Skeletal muscle tissue (tissue), 4 donors: Measurements from ENCODE around the gene RUNX3. TPM values are rescaled to one million over a fixed set of nuclear protein-coding genes. Genes with fewer than 3 reads are reported as not detected.
"Not testable (repeated sequence)": the region's sequence is repeated elsewhere in the genome, so short reads cannot be mapped to it uniquely, and the experiment has no call there.

Source experiments
- H3K27ac ChIP-seq: one replicate; pipeline ENCODE4 v1.7.0; 2013; ENCODE audit warnings: mild to moderate bottlenecking, low read depth, low read length, inconsistent platforms
- H3K27me3 ChIP-seq, 3 donors: one replicate each; pipeline ENCODE4 v1.7.0; 2013; ENCODE audit warnings: low read length in 3 of 3; ENCODE audit not compliant: control insufficient read depth in 3 of 3, insufficient read depth in 3 of 3
- H3K36me3 ChIP-seq, 3 donors: one replicate each; pipeline ENCODE4 v1.7.0; 2013; ENCODE audit warnings: low read length in 3 of 3; ENCODE audit not compliant: control insufficient read depth in 3 of 3, insufficient read depth in 3 of 3
- H3K4me1 ChIP-seq, 3 donors: one replicate each; pipeline ENCODE4 v1.7.0; 2013; ENCODE audit warnings: low read length in 3 of 3, mild to moderate bottlenecking in 3 of 3; ENCODE audit not compliant: control insufficient read depth in 3 of 3, insufficient read depth in 3 of 3
- H3K4me3 ChIP-seq, 3 donors: one replicate each; pipeline ENCODE4 v1.7.0; 2013; ENCODE audit warnings: low read length in 3 of 3
- H3K9ac ChIP-seq, 3 donors: one replicate each; pipeline ENCODE4 v1.7.0; 2013; ENCODE audit warnings: low read length in 3 of 3, mild to moderate bottlenecking in 3 of 3, moderate library complexity in 2 of 3, low read depth in 1 of 3
- H3K9me3 ChIP-seq, 3 donors: one replicate each; pipeline ENCODE4 v1.7.0; 2013; ENCODE audit warnings: low read length in 3 of 3; ENCODE audit not compliant: control insufficient read depth in 3 of 3
- total RNA-seq: library from RNA; depleted of rRNA; stranded (reverse); fragments of >200 nt; gene quantifications from one replicate; pipeline ENCODE4 v1.2.3, GENCODE V29; 2014
- donor health status: Osteomylitis.

RUNX3 gene
- total RNA-seq: under 0.01 TPM

GRCh38 chr1:24930260-24931145, at the start of gene RUNX3:
Gene RUNX3 (minus strand): TSS chr1:24930276. CDS start chr1:24929868, 408 bp downstream.
- no peak within 1 kb of the TSS for H3K27ac ChIP-seq
- peak within 1 kb of the TSS in 1 of 3 donors; percentile 36 for H3K4me3 ChIP-seq
- no peak within 1 kb of the TSS for H3K9ac ChIP-seq
- H3K36me3 ChIP-seq: no peaks in the 10 kb centered on the region
- peaks cover 9 to 18% (median 10%) of the 10 kb centered on the region in 3 donors for H3K4me1 ChIP-seq
- peaks cover 85 to 96% (median 90%) of the 10 kb centered on the region in 3 donors for H3K27me3 ChIP-seq
- no peaks in the 10 kb centered on the region for H3K9me3 ChIP-seq

GRCh38 chr1:24979232-24979631, 49.2 kb upstream of the RUNX3 start:
- Histone ChIP-seq H3K27me3 (peaks cover 0 to 18% (median 4%) of the 10 kb centered on the region in 3 donors), H3K9me3 (peaks cover 5 to 12% (median 12%) of the 10 kb centered on the region in 3 donors)
- not testable (repeated sequence) for H3K9ac ChIP-seq, H3K27ac ChIP-seq, H3K36me3 ChIP-seq, H3K4me3 ChIP-seq, H3K4me1 ChIP-seq

GRCh38 chr1:24978383-24979032, 48.4 kb upstream of the RUNX3 start:
- peaks cover 0 to 17% (median 4%) of the 10 kb centered on the region in 3 donors for H3K27me3 ChIP-seq
- H3K4me3 ChIP-seq: no peak overlapping the region
- H3K9me3 ChIP-seq: peaks cover 5 to 12% (median 12%) of the 10 kb centered on the region in 3 donors
- no peaks in the 10 kb centered on the region for H3K36me3 ChIP-seq
- H3K9ac ChIP-seq: no peak overlapping the region
- H3K4me1 ChIP-seq: no peaks in the 10 kb centered on the region
- H3K27ac ChIP-seq: no peak overlapping the region

GRCh38 chr1:24975391-24975790, 45.3 kb upstream of the RUNX3 start:
- Histone ChIP-seq H3K9ac (no peak overlapping the region), H3K9me3 (peaks cover 5 to 12% (median 12%) of the 10 kb centered on the region in 3 donors), H3K27ac (no peak overlapping the region), H3K36me3 (no peaks in the 10 kb centered on the region), H3K4me3 (no peak overlapping the region), H3K4me1 (no peaks in the 10 kb centered on the region), H3K27me3 (peaks cover 17 to 30% (median 26%) of the 10 kb centered on the region in 3 donors)

GRCh38 chr1:24973315-24973714, 43.2 kb upstream of the RUNX3 start:
- peaks cover 26 to 44% (median 43%) of the 10 kb centered on the region in 3 donors for H3K27me3 ChIP-seq
- H3K4me3 ChIP-seq: no peak overlapping the region

GRCh38 chr1:24972915-24973242, 42.8 kb upstream of the RUNX3 start:
- Histone ChIP-seq H3K27me3 (peaks cover 25 to 46% (median 44%) of the 10 kb centered on the region in 3 donors), H3K36me3 (no peaks in the 10 kb centered on the region), H3K4me1 (no peaks in the 10 kb centered on the region), H3K9ac (no peak overlapping the region), H3K4me3 (no peak overlapping the region), H3K27ac (no peak overlapping the region), H3K9me3 (peaks cover 5 to 12% (median 12%) of the 10 kb centered on the region in 3 donors)

More at GRCh38 chr1:24973315-24973714, 43.2 kb upstream of the RUNX3 start:
- no peaks in the 10 kb centered on the region for H3K36me3 ChIP-seq
- H3K27ac ChIP-seq: no peak overlapping the region
- H3K9me3 ChIP-seq: peaks cover 5 to 12% (median 12%) of the 10 kb centered on the region in 3 donors
- no peaks in the 10 kb centered on the region for H3K4me1 ChIP-seq
- no peak overlapping the region for H3K9ac ChIP-seq

GRCh38 chr1:24972221-24972914, 42.3 kb upstream of the RUNX3 start:
- H3K9me3 ChIP-seq: peaks cover 5 to 12% (median 12%) of the 10 kb centered on the region in 3 donors
- H3K9ac ChIP-seq: no peak overlapping the region
- H3K36me3 ChIP-seq: no peaks in the 10 kb centered on the region
- H3K4me1 ChIP-seq: no peaks in the 10 kb centered on the region
- no peak overlapping the region for H3K4me3 ChIP-seq
- peaks cover 25 to 49% (median 44%) of the 10 kb centered on the region in 3 donors for H3K27me3 ChIP-seq
- H3K27ac ChIP-seq: no peak overlapping the region

- Histone ChIP-seq H3K4me3 (no peak overlapping the region), H3K27ac (no peak overlapping the region), H3K4me1 (no peaks in the 10 kb centered on the region), H3K9ac (no peak overlapping the region), H3K36me3 (no peaks in the 10 kb centered on the region), H3K9me3 (peaks cover 5 to 12% (median 7%) of the 10 kb centered on the region in 3 donors), H3K27me3 (peaks cover 25 to 60% (median 44%) of the 10 kb centered on the region in 3 donors)
These were observed 41.1 kb upstream of the RUNX3 start for GRCh38 chr1:24970926-24971875.

- Histone ChIP-seq H3K36me3 (no peaks in the 10 kb centered on the region), H3K4me1 (no peaks in the 10 kb centered on the region), H3K27ac (no peak overlapping the region), H3K9me3 (peaks cover 4 to 10% (median 5%) of the 10 kb centered on the region in 3 donors), H3K9ac (no peak overlapping the region), H3K27me3 (peaks cover 25 to 67% (median 46%) of the 10 kb centered on the region in 3 donors), H3K4me3 (no peak overlapping the region)
These were observed 40.3 kb upstream of the RUNX3 start for GRCh38 chr1:24970399-24970753.
